NCI-H2029 treated with DMSO at 0.1 percent for 48 hours (cell line): ENCODE results near the gene MPRIP.

Source experiments
- DNase-seq: peaks from one replicate; lab custom pipeline; 2025; lab: John Stamatoyannopoulos, UW

MPRIP gene

DNA sequence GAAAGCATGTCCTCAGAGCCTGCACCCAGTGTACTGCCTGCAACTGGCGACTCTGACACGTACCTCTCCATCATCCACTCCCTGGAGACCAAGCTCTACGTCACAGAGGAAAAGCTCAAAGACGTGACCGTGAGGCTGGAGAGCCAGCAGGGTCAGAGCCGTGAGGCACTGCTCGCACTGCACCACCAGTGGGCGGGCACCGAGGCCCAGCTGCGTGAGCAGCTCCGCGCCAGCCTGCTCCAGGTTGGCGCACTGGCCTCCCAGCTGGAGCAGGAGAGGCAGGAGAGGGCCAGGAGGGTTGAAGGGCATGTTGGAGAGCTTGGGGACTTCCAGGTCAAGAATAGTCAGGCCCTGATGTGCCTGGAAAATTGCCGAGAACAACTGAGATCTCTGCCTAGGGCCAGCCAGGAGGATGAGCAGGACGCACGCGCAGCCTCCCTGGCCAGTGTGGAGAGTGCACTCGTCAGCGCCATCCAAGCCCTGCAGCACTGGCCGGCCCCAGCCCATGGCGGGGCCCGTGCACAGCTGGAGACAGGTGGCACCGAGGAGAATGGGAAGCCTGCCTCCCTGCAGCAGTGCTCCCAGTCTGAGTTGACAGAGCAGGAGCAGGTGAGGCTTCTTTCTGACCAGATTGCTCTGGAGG is 123.5 kb downstream of the MPRIP start:
- DNase-seq, result no peak

DNA sequence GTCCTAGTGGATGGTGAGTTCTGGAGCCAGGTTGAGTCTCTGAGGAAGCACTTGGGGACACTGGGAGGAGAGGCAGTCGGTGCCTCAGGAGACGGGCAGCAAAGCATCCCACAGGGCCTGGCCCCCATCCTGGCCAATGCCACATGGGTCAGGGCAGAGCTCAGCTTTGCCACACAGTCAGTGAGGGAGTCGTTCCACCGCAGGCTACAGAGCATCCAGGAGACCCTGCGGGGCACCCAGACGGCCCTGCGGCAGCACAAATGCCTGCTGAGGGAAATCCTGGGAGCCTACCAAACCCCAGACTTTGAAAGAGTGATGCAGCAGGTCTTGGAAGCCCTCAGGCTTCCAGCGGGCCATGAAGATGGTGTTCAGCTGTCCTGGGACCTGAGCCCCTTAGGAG is 124.2 kb downstream of the MPRIP start:
- DNase-seq, result no peak

DNA sequence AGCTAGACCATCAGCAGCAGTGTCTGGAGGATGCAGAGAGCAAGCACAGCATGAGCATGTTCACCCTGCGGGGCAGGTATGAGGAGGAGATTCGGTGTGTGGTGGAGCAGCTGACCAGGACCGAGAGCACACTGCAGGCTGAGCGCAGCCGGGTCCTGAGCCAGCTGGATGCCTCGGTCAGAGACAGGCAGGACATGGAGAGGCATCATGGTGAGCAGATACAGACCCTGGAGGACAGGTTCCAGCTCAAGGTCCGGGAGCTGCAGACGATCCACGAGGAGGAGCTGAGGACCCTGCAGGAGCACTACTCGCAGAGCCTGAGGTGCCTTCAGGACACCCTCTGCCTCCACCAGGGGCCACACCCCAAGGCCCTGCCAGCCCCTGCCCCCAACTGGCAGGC is 125.1 kb downstream of the MPRIP start:
- no peak for DNase-seq

DNA sequence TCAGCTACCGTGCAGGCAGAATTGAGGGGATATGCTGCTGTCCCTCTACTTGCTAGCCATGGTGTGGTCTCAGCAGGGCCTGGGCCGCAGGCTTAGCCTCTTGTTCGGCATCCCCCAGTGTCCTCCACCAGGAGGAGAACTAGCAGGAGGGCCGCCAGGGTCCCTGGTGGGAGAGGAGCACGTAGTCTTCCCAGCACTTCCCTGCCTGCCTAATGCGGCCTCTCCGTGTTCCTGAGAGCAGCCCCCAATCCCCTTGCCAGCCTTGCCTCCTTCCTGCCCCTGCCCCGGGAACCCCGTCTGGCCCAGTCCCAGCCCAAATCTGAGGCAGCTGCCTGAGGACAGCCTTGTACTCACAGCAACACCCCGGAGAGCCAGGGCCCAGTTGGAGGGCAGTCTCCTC is 125.7 kb downstream of the MPRIP start:
- no peak for DNase-seq

DNA sequence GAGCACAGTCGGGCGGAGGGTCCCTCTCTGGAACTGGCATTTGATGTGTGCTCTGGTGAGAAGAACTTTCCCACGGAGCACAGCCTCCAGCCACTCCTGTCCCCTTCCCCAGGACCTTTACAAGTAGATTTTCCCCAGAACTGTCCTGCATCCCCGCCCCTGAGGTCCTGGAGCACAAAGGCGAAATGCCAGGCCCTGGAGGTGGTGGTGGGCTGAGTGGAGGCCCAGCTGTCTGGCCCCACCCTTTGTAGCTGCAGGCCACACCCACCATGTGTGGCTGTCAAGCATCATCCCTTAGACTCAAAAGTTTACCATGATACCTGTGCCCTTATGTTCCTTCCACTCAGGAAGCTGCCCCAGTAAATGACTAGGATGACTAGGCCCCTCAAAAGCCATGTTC is 126.1 kb downstream of the MPRIP start:
- no peak for DNase-seq

DNA sequence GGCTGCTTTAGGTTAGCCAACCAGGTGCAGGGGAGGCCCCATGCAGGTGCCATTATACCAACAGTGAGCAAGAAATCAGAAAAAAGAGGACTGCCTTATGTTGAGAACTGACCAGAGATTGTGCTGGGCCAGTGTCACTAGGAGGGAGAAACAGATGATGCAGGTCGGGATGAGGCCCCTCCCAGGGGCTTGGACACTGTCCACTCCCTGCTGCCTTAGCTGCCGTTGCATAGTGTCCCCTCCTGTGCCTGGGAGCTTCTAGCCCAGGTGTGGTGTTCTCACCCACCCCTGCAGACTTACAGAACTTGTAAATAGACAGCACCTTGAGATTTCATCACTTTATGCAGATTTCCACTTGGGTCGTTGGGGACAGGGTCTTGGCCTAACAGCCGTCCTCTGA is 127.1 kb downstream of the MPRIP start:
- no peak for DNase-seq

DNA sequence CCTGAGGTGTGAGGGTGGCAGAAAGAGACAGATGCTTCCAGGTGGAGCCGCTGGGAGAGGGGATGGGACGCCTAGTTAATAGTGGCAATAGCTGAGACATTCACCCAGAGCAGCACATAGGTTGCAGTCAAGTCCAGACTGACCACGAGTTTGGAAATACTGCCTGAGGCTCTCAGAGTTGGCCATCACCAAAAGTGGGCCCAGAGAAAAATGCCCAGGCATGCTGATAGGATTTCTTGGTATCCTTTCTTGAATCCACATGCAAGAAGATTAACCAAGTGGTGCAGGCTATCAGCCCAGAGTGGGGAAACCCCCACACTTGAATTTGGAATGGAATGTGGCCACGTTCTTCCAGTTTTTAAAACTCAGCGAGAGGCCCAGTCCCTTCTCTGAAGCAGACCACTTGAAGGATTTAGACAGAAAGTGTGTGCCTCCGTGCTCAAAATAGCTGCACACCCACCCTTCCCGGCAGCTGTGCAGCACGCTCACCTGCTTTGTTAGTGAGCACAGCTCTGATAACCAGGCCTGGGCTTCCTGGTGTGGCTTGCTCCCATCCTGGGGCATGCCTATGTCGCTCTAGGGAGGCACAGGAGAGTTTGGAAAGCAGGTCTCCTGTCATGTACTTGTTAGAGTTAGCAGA is 128.2 kb downstream of the MPRIP start:
- no peak for DNase-seq

DNA sequence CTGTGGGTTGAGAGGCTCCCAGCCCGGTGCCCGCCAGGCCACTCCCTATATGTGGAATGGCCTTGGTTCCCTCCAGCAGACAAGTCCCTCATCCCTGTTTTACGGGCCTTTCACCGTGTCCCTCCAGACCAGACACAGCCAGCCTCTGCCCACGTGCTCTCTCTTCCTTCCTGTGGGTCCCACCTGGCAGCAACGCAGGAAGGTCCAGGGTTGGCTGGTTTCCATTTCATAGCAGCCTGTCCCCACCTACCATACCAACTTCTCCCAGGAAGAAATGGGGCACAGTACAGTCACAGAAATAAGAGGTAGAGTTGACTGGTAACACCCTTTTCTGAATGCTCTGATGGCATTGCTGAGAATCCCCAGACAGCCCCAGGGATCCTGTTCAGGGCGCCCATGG is 128.9 kb downstream of the MPRIP start:
- DNase-seq, result no peak

DNA sequence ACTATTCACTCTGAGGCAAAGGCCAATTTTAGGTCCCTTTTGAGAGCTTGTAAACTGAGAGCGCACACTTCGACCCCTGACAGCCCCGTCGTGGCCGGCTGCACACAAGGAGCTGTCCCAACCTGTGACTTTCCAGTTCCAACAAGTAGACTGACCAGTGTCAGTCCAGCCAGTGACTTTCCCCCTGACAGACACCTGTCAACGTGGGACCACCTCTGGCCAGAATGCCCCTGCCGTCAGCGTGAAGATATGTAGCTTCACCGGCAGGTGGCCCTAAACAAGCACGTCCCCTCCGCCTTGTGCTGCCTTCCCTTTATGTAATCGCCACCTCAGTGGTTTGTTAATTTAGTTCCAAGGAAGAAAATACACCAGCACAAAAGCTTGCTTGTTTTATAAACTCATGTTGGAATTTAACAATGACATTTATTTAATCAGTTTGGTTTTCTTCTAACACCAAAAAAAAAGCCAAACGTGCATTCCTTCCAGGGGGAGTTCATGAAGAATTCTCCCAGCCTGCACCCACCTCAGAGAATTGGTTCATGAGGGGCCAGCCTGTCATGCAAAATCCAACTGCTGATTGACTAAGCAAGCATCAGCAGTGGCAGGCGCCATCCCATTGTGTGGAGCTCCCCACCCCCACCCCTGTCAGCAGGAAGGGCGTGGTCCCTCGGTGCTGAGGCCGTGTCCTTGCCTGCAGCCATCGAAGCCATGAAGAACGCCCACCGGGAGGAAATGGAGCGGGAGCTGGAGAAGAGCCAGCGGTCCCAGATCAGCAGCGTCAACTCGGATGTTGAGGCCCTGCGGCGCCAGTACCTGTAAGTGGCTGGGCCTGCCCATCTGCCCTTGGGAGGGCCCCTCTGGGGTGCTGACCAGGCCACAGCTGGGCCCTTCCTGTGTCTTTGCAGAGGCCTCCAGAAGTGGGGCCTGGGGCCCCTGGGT is 130.0 kb downstream of the MPRIP start:
- DNase-seq, result no peak

DNA sequence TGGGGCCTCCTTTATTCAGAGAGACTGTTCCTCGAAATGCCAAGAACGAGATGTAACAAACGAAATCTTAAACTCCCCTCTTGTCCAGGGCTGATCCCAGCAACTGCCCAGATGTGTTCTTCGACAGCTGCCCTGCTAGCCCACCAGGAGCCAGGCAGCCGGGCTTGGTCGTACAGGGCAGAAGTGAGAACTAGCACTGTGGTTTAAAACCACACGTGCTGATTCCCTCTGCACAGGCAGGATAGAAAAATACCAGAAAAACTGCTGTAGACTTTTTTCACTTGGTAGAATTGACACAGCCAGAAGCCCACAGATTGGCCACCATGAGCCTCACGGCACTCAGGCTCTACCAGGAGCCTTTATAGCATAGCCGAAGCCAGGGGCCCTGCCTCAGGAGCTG is 130.7 kb downstream of the MPRIP start:
- no peak for DNase-seq

DNA sequence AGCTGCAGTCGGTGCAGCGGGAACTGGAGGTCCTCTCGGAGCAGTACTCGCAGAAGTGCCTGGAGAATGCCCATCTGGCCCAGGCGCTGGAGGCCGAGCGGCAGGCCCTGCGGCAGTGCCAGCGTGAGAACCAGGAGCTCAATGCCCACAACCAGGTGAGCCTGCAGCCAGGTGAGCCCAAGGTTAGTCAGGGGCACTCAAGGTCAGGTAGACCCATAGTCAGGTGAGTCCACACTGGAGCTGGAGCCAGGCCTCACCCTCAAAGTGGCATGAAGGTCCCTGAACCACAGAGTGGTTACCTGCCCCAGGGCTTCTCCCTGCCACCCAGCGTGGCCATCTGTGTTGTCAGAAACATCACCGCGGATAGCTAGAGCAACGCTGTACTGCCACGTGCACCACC is 131.7 kb downstream of the MPRIP start:
- DNase-seq, result no peak

DNA sequence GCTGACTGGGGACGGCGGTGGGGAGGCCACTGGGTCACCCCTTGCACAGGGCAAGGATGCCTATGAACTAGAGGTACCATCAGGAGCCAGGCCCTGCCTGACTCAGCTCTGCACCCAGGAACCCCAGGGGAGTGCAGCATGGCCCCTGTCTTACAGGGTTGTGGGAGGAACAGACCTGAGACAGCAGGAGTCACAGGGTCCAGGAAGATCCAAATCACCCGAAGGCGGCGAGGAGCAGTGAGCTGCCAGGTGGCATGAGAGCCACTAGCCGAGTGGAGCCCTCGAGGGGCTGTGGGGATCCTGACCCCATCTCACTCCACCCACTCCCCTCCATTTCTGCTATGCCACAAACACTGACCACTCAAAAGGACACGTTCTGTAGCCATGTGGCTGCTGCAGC is 133.1 kb downstream of the MPRIP start:
- DNase-seq, result no peak

DNA sequence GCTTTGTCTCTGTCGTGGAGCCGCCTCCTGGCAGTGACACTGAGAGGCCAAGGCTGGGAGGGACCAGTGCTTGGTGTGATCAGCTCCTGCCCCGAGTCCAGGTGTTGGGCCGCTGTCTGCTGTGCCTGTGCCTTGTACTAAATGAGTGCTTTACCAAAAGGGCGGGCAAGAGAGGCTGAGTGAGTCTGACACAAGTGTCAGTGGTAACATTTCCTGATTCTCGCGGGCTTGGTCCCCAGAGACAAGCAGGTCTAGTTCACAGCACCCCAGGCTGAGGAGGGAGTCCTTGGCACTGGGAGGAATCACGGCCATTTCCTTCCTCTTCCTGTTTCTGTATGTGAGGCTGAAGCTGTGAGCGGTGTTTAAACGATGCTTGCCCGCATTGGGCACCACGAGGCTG is 133.7 kb downstream of the MPRIP start:
- DNase-seq, result no peak

DNA sequence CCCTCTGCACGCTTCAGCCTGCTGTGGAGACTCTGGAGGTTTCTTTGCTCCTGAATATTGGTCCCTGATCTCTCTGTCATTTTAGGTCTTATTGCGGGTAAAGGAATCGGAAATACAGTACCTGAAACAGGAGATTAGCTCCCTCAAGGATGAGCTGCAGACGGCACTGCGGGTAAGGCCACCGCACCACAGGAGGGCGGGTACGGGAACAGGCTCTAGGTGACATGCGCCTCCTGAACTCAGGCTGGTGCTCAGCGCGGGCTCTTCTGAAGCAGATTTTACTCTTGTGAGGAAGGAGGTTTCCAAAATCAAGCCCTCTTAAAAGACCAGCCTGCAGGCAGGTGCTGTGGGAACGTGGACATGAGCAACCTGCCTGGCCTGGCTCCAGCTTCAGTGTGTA is 134.1 kb downstream of the MPRIP start:
- no peak for DNase-seq

DNA sequence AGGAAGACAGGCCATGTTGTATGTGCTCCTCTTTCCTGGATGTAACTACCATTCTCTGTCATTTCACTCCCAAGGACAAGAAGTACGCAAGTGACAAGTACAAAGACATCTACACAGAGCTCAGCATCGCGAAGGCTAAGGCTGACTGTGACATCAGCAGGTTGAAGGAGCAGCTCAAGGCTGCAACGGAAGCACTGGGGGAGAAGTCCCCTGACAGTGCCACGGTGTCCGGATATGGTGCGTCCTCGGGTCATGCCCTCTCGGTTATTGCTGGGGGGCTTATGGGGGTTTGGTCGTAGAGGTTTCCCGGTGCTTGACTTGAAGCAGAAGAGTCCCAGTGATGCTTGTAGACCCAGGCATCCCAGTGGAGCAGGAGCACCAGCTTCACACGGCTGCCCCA is 134.9 kb downstream of the MPRIP start:
- DNase-seq, result no peak

DNA sequence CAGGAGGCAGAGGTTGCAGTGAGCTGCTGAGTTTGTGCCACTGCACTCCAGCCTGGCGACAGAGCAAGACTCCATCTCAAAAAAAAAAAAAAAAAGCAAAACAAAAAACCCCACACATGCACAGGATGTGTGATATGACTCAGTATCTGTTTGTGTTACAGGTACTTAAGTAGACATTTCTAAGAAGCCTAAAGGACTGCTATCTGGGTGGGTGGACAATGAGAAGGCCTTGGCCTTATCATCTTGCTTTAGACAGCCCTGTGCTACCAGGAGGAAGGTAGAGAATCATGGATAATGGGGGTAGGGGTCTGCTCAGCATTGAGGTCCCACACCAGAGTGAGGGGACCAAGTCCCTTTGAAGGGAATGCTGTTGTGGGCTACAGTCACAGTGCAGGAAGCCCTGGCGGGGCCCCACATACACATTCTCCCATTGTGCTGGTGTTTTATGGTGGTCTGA is 137.1 kb downstream of the MPRIP start:
- DNase-seq, result no peak

DNA sequence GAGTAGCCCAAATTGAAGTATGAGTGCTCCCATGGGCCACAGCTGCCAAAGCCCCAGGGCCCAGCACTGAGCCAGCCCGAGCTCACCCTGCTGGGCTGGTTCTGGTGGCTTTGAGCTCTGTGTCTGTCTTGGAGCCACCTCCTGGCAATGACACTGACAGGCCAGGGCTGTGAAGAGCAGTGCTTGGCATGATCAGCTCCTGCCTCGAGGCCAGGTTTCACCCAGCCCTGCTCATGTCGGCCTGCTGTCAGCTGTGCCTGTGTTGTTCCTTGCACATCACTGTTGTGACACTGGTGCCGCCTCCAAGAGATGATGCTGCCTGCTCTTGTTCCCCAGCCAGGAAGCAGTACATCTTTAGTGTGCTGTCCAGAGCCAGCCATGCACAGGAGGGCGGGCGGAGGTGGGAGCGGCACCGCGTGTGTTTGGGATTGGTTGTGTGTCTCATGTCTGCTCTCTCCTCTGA is 137.9 kb downstream of the MPRIP start:
- no peak for DNase-seq

DNA sequence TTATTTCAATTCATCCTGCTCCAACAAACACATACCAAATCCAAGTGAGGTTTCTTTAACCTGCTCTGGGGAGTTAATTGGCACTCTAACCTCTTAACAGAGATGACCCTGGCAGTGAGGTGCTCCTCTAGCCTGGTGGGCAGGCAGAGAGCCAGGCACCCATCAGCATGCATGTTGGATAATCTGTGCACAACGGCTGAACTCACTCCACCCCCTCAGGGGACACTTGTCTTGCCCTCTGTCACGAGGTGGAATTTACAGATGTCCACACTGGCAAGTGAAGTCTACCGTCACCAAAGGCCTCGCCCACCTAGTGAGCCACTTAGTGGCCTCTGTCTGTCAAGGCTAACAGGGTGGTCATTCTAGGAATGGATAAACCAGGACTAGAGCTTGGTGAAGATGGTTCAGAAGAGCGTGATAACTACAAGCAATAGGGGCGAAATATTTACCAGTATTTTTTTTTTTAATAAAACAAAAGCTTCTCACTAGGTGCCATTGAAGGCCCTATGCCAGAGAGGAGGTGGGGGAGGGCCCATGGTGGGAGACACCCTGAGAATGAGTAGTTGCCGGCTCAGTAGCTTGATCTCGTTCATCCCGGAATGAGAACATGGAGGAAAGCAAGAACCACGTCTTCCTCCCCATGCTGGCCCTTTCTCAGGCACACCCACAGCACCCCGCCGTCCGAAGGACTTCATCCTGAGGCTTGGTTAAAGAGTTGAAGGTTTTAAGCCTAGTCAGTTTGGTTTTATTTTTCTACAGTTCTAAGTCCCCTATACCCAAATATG is 138.7 kb downstream of the MPRIP start:
- peak; percentile 4 for DNase-seq

DNA sequence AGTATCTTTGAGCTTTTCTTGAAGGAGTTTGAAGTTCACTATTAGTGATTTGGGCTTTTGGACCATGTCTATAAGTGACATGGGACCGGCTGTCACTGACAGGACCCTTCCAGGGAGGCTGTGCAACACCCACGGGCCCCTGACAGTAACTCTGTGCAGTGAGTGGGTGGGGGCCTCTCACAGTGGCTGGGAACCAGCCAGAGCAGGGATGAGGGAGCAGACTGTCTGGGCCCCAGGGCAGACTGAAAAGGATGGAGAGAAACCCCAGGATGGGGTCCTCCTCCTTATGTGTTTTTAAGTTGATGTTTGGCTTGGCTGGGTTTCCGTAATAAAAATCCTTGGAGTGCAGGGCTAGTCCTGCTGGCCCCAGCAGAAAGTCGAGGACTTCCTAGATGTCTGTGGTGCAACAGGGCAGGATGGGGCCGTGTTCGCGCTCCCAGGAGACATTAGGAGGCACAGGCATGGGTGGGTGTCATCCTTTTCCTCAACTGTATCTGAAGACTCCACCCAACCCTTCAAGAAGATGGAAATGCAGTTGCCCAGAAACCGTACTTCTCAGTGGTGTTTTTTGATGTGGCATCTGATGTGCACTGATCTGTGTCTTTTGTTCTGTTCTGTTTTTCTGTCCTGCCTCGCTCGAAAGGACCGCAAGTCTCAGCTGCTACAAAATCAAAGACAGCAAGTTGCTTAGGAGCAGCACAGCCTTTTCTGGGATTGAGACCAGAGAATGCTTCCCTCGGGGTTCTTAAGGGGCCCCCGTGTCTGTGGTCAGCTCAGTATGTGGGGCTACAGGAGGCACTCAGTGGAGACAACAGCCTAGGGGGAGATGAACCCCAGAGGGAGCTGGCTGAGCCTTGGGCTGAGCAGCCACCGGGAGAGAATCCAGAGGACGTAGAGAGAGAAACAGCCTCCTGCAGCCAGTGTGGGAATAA is 139.7 kb downstream of the MPRIP start:
- no peak for DNase-seq

DNA sequence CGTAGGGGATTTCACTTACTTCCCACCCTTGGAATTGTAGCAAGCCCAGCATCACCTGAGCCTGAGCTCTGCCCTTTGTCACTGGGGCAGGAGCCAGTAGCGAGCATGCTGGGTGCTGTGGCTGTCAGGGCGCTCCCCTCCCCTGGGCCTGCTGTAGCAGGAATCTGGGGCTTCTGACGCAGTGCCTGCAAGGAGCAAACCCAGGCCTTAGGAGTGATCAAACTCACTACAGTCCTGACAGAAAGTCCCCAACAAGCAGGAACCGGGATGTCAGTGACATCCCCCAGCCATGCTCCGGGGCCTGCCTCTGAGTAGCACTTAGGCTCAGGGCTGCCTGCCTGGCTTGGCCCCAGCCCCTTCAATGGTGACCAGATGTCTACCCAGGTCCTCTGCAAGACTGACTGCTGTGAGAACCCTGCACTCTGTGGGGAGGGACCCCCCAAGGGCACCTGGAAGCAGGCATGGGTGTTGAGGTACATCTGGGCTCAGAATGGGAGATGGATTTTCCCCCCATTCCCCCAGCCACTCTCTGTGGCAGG is 140.4 kb downstream of the MPRIP start:
- no peak for DNase-seq

DNA sequence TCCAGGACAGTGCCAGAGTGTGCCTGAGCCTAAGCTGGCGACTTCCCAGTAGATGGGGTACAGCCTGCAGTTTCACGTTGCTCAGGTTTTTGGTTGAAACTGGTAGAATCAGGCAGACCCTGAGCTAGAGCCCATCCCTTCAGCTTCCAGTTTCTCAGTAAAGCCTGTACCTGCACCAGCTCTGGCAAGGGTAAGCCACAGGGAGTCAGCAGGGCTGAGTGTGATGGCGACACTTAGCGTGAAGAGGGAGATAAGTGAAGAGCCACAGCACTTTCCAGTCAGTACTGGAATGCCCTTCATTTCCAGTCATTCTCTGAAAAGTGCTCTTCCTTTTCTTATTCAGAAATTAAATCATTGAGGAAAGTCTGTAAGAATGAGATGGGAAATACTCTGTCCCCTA is 141.5 kb downstream of the MPRIP start:
- DNase-seq, result no peak
